Thyroid gland (tissue), 4 donors: ENCODE data around the gene AIG1. TPM values are rescaled to one million over a fixed set of nuclear protein-coding genes. Genes with fewer than 3 reads are reported as not detected.

Source experiments
- DNase-seq, 2 donors: peaks; one replicate each; pipeline ENCODE4 v3.0.0-alpha.2; 2019
- H3K27ac ChIP-seq, 3 donors: fragments of 200-600 bp; sonication (generic); 1 replicate in 2 of 3; 2 replicates in 1 of 3; pipeline ENCODE4 v1.5.1; 2016 to 2019; ENCODE audit warnings: mild to moderate bottlenecking in 1 of 3, moderate library complexity in 1 of 3
- H3K27me3 ChIP-seq: fragments of 200-600 bp; sonication (generic); one replicate; pipeline ENCODE4 v1.5.1; 2019
- H3K36me3 ChIP-seq, 2 donors: fragments of 200-600 bp; sonication (generic); one replicate each; pipeline ENCODE4 v1.5.1; 2016 to 2019
- H3K4me1 ChIP-seq, 2 donors: fragments of 200-600 bp; sonication (generic); one replicate each; pipeline ENCODE4 v1.5.1; 2017 to 2019
- H3K4me3 ChIP-seq, 3 donors: fragments of 200-600 bp; sonication (generic); replicated peaks in 1 of 3; 1 replicate in 2 of 3; 2 replicates in 1 of 3; pipeline ENCODE4 v1.5.1; 2016; ENCODE audit warnings: mild to moderate bottlenecking in 1 of 3
- H3K9me3 ChIP-seq: fragments of 200-600 bp; sonication (generic); one replicate; pipeline ENCODE4 v1.5.1; 2017
- CTCF ChIP-seq, 6 experiments: fragments of 200-600 bp in 3 of 6; fragments of 450-650 bp in 3 of 6; sonication (generic) in 3 of 6; IDR thresholded peaks; one replicate each; pipeline ENCODE4 v1.5.1; 2016 to 2019; ENCODE audit warnings: antibody characterized with exemption in 6 of 6, mild to moderate bottlenecking in 2 of 6, inconsistent platforms in 1 of 6, moderate library complexity in 1 of 6
- POLR2A ChIP-seq, 2 donors: fragments of 450-650 bp; IDR thresholded peaks; one replicate each; pipeline ENCODE4 v1.6.1; 2017; ENCODE audit warnings: antibody characterized with exemption in 2 of 2, mild to moderate bottlenecking in 2 of 2, moderate library complexity in 1 of 2
- WGBS, 2 donors: methylation state at CpG; one replicate each; pipeline ENCODE4 v1.1.5; 2017; 5-methylcytosine and 5-hydroxymethylcytosine counted together
- intact Hi-C: fragments of 100-400 bp; cut with DNase I; formaldehyde crosslinking; loops from one replicate; pipeline ENCODE4 v1.15.1; 2023
- total RNA-seq, 4 donors: library from RNA; depleted of rRNA; stranded (reverse); fragments of >200 nt; gene quantifications; one replicate each; pipeline ENCODE4 v1.2.3, GENCODE V29; 2016

AIG1 gene
- total RNA-seq, 4 donors from 2014 or later: 57.8 to 101 (median 77.0) TPM

DNA sequence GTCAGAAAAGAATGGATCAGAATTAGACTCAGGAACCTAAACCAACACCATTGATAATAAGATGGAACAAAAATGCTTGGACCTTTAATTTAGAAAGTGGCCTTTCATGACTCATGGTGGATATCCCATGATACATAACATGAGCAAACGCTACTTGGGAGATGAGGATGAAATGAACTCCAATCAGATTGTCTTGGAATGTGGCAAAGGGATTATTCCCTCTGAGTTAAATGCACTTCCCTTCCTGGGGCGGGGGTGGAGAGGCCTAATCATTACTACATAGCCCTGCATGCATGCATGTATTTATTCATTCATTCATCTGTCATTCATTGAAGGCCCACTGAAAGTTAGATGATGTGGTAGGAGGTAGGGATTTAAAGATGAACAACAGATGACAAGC, 174.0 kb downstream of the AIG1 start:
- Histone ChIP-seq H3K4me1 (no peaks in the 10 kb centered on the region), H3K4me3 (no peak overlapping the region), H3K9me3 (no peaks in the 10 kb centered on the region), H3K27ac (no peak overlapping the region), H3K27me3 (no peaks in the 10 kb centered on the region), H3K36me3 (no peaks in the 10 kb centered on the region)
- intact Hi-C loops: no loop called here
- no peak for DNase-seq
- WGBS, 2 donors: 87 to 92% methylated on average over 2 of the region's 2 CpGs
- TF ChIP-seq POLR2A (IDR thresholded peaks at IDR 0.05) (no peak), CTCF (IDR thresholded peaks at IDR 0.05) (no peak)

GRCh38 chr6:143236151-143236798, 175.6 kb downstream of the AIG1 start:
- Histone ChIP-seq H3K36me3 (no peaks in the 10 kb centered on the region), H3K9me3 (no peaks in the 10 kb centered on the region), H3K27me3 (no peaks in the 10 kb centered on the region), H3K4me3 (no peak overlapping the region), H3K4me1 (no peaks in the 10 kb centered on the region), H3K27ac (no peak overlapping the region)
- 84 to 88% methylated on average over 16 of the region's 16 CpGs for WGBS, 2 donors
- no peak for DNase-seq
- intact Hi-C loops: no loop called here
- TF ChIP-seq CTCF (IDR thresholded peaks at IDR 0.05): no peak
- TF ChIP-seq POLR2A (IDR thresholded peaks at IDR 0.05): no peak

DNA sequence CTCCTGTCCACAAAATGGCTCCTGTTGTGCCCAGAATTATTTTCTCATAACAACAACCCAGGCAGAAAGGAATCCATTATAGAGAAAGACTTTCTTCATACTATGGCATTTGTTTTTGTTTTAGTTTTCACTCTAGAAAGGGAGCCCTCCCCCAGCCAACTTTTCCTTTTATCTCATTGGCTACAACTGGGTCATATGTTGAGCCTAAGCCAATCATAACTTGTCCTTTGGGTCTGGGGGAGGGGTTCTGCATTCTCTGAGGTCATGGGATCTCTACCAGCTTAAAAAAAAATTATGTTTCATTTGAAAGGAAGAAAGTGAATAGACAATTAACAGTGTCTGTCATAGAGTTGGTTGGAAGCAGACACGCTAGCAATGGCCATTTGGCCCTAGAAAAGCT, 177.6 kb downstream of the AIG1 start:
- H3K36me3 ChIP-seq: no peaks in the 10 kb centered on the region
- no peak overlapping the region for H3K4me3 ChIP-seq
- no peak for DNase-seq
- TF ChIP-seq POLR2A (IDR thresholded peaks at IDR 0.05): no peak
- TF ChIP-seq CTCF (IDR thresholded peaks at IDR 0.05): no peak
- no peaks in the 10 kb centered on the region for H3K9me3 ChIP-seq
- WGBS, 2 donors: 97% methylated on average over 1 of the region's 1 CpG
- no peaks in the 10 kb centered on the region for H3K27me3 ChIP-seq
- no peak overlapping the region for H3K27ac ChIP-seq
- H3K4me1 ChIP-seq: no peaks in the 10 kb centered on the region
- intact Hi-C loops: no loop called here

GRCh38 chr6:143241111-143241510, 180.4 kb downstream of the AIG1 start:
- H3K36me3 ChIP-seq: no peaks in the 10 kb centered on the region
- WGBS, 2 donors: 73 to 78% methylated on average over 4 of the region's 4 CpGs

More at GRCh38 chr6:143241111-143241510, 180.4 kb downstream of the AIG1 start:
- H3K4me1 ChIP-seq: no peaks in the 10 kb centered on the region
- H3K27me3 ChIP-seq: no peaks in the 10 kb centered on the region
- no peak overlapping the region for H3K4me3 ChIP-seq
- no peak overlapping the region for H3K27ac ChIP-seq
- no peaks in the 10 kb centered on the region for H3K9me3 ChIP-seq
- intact Hi-C loops: no loop called here
- no peak for TF ChIP-seq CTCF (IDR thresholded peaks at IDR 0.05)
- no peak for TF ChIP-seq POLR2A (IDR thresholded peaks at IDR 0.05)
- DNase-seq: no peak
